OCI-LY7 (cell line): ENCODE measurements around the gene POLR2L. TPM values are rescaled to one million over a fixed set of nuclear protein-coding genes. Genes with fewer than 3 reads are reported as not detected.

Experiments used
- BruUV-seq: library from RNA; stranded (reverse); fragments of 400-500 nt; replicated peaks from 2 replicates; lab custom pipeline; 2021; lab: Mats Ljungman, UMichigan
- CTCF ChIA-PET: fragments of 300-600 bp; sonication (Branson Sonifier 250); formaldehyde crosslinking; loops from one replicate; lab custom pipeline; 2022; ENCODE audit warnings: antibody characterized with exemption; ENCODE audit not compliant: unreplicated experiment; lab: Charles Lee
- POLR2A ChIA-PET: fragments of 300-600 bp; sonication (Branson Sonifier 250); formaldehyde crosslinking; loops from one replicate; lab custom pipeline; 2022; ENCODE audit warnings: antibody characterized with exemption; lab: Charles Lee
- DNase-seq: peaks from one replicate; pipeline ENCODE4 v3.0.0-alpha.2; 2015; ENCODE audit warnings: low spot score
- H2AFZ ChIP-seq: fragments of 200-600 bp; sonication (generic), shearing (Covaris generic); 2 replicates; pipeline ENCODE4 v1.6.1; 2014; ENCODE audit warnings: mild to moderate bottlenecking, antibody characterized with exemption, low read length, moderate library complexity
- H3K27ac ChIP-seq: fragments of 200-600 bp; sonication (generic); 2 replicates; pipeline ENCODE4 v1.5.1; 2014; ENCODE audit warnings: mixed run types, low read depth, mild to moderate bottlenecking, moderate library complexity, low read length, inconsistent platforms; ENCODE audit not compliant: poor library complexity, severe bottlenecking
- H3K36me3 ChIP-seq: fragments of 200-600 bp; sonication (generic); 2 replicates; pipeline ENCODE4 v1.6.1; 2014; ENCODE audit warnings: mild to moderate bottlenecking, antibody characterized with exemption, low read length, moderate library complexity, mixed read lengths; ENCODE audit not compliant: insufficient read depth
- H3K4me1 ChIP-seq: fragments of 200-600 bp; sonication (generic); 2 replicates; pipeline ENCODE4 v1.5.1; 2014; ENCODE audit warnings: mild to moderate bottlenecking, low read length; ENCODE audit not compliant: insufficient read depth, poor library complexity, severe bottlenecking
- H3K4me2 ChIP-seq: fragments of 200-600 bp; sonication (generic); 2 replicates; pipeline ENCODE4 v1.6.1; 2014; ENCODE audit warnings: mild to moderate bottlenecking, low read length
- H3K4me3 ChIP-seq: fragments of 200-600 bp; sonication (generic); 2 replicates; pipeline ENCODE4 v1.5.1; 2014; ENCODE audit warnings: mild to moderate bottlenecking, low read depth, low read length; ENCODE audit not compliant: poor library complexity, severe bottlenecking
- H3K79me2 ChIP-seq: fragments of 200-600 bp; sonication (generic); 2 replicates; pipeline ENCODE4 v1.6.1; 2016; ENCODE audit warnings: low read depth, mild to moderate bottlenecking, low read length, moderate library complexity, mixed read lengths; ENCODE audit not compliant: insufficient read depth
- H3K9me2 ChIP-seq: fragments of 200-600 bp; sonication (generic); 2 replicates; pipeline ENCODE4 v1.6.1; 2016; ENCODE audit warnings: mild to moderate bottlenecking, low read length, mixed read lengths; ENCODE audit not compliant: insufficient read depth
- H3K9me3 ChIP-seq: fragments of 200-600 bp; sonication (generic); 2 replicates; pipeline ENCODE4 v1.6.1; 2014; ENCODE audit warnings: mild to moderate bottlenecking, mixed run types, low read length, mixed read lengths
- H4K20me1 ChIP-seq: fragments of 200-600 bp; sonication (generic); 2 replicates; pipeline ENCODE4 v1.6.1; 2014; ENCODE audit warnings: mild to moderate bottlenecking, antibody characterized with exemption, low read length, moderate library complexity, mixed read lengths; ENCODE audit not compliant: insufficient read depth
- CTCF ChIP-seq: fragments of 200-600 bp; sonication (generic); conservative IDR thresholded peaks from 2 replicates; pipeline ENCODE4 v1.5.1; 2014; ENCODE audit warnings: mild to moderate bottlenecking, antibody characterized with exemption, low read length, moderate library complexity, mixed read lengths
- EZH2phosphoT487 ChIP-seq: fragments of 200-600 bp; sonication (generic); IDR thresholded peaks from 2 replicates; pipeline ENCODE4 v1.6.1; 2018; ENCODE audit warnings: low read depth, borderline replicate concordance, mild to moderate bottlenecking, mixed run types, antibody characterized with exemption, low read length, moderate library complexity, mixed read lengths
- intact Hi-C: fragments of 100-400 bp; cut with micrococcal nuclease; formaldehyde crosslinking; loops from one replicate; pipeline ENCODE4 v1.10.0; 2022; ENCODE audit not compliant: unreplicated experiment
- total RNA-seq, 2 experiments: library from RNA; depleted of rRNA in 1 of 2; stranded (reverse); fragments of >200 nt in 1 of 2; shearing (Covaris generic) in 1 of 2; gene quantifications; 2 replicates each; pipeline ENCODE4 v1.2.3, GENCODE V29; 2014 to 2022

Gene POLR2L
- total RNA-seq, 2 experiments from 2014 or later: 88.3 to 206 TPM

DNA sequence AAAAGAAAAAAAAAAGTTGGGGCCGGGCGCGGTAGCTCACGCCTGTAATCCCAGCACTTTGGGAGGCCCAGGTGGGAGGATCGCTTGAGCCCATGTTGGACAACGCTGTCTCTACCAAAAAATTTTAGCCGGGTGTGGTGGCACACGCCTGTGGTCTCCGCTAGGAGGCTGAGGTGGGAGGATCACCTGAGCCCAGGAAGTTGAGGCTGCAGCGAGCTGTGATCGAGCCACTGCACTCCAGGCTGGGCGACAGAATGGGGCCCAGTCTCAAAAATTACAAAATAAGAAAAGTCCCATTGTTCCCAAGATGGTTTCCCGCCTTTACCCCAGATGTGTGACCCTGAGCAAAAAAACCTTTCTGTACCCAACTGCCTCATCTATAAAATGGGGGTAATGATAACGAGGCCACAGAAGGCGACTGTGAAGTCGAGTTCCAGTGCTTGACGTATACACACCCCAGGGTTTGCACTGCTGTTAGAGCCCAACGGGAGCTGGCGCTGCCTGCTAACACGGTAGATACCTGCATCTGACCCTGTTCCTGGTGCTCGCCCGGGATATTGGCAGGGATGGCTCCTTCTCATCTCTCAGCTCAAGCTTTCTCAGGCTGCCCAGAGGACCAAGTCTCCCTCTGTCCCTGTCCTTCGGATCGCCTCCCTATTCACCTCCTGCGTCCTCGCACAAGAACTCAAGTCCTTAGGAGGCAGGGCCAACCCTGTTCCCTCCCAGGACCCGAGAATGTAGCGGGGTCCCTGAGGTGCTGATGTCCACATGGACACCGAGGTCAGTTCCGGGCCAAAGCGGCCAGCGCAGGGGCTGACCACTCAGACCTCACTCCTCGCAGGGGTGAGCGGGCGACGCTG is 33.7 kb downstream of the POLR2L start:
- peak; percentile 71 for DNase-seq
- Histone ChIP-seq H3K4me1 (peaks cover 61% of the 10 kb centered on the region), H3K9me3 (no peaks in the 10 kb centered on the region), H2AFZ (peak overlapping the region; percentile 5; the same call in 1 of the 2 replicates), H3K4me2 (peak overlapping the region; percentile 71), H3K36me3 (peaks cover 37% of the 10 kb centered on the region), H3K79me2 (peaks cover 43% of the 10 kb centered on the region), H3K27ac (peak overlapping the region; percentile 84), H4K20me1 (peaks cover 17% of the 10 kb centered on the region; the same call in 1 of the 2 replicates), H3K9me2 (no peaks in the 10 kb centered on the region), H3K4me3 (peak overlapping the region; percentile 100)
- POLR2A ChIA-PET: interaction anchor here (0.5 to 2.0 kb wide), 8 partner anchors 8 to 327 kb away, joined by 3 to 6 read pairs (median 4); no protein-coding TSS in a partner anchor
- intact Hi-C loops: loop anchor here (2.0 to 5.0 kb wide), 2 partner anchors 34 to 231 kb away; partner anchors contain the start of genes PHRF1, POLR2L and TSPAN4
- BruUV-seq: TSS peak; percentile 80
- TF ChIP-seq EZH2phosphoT487 (no peak), CTCF (peak; percentile 57; the same call in 1 of the 2 replicates)
- CTCF ChIA-PET: no interaction called here

DNA sequence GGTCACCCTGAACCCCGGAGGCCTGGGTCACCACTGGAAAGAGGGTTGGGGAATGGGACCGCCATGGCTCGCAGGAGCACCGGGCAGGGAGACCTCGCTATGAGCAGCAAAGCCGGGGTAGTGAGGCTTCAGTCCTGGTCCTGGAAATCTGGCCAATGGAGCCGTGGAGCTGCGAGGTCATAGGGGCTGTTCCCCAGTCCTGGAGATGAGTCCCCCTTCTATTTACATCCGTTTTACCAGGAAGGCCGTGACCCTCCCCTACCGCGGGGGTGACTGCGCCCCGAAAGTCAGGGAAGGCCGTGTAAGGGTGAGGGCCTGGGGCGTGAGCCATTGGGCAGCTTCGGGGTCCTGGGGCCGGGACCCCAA is 37.7 kb downstream of the POLR2L start:
- no peak for DNase-seq
- Histone ChIP-seq H3K9me3 (no peaks in the 10 kb centered on the region), H2AFZ (peak overlapping the region; percentile 40; the same call in 1 of the 2 replicates), H3K4me2 (peak overlapping the region; percentile 94), H4K20me1 (no peaks in the 10 kb centered on the region), H3K4me3 (peak overlapping the region; percentile 86), H3K36me3 (peaks cover 22% of the 10 kb centered on the region; the same call in 1 of the 2 replicates), H3K79me2 (peaks cover 18% of the 10 kb centered on the region; the same call in 1 of the 2 replicates), H3K27ac (peak overlapping the region; percentile 83), H3K9me2 (no peaks in the 10 kb centered on the region), H3K4me1 (peaks cover 38% of the 10 kb centered on the region)
- TF ChIP-seq EZH2phosphoT487 (no peak), CTCF (no peak)
- POLR2A ChIA-PET: no interaction called here
- intact Hi-C loops: no loop called here
- BruUV-seq: no TSS peak
- CTCF ChIA-PET: no interaction called here
